ENCODE results near the gene TPCN1. TPM values are rescaled to one million over a fixed set of nuclear protein-coding genes. Genes with fewer than 3 reads are reported as not detected.

The TPCN1 gene
- total RNA-seq, 1 donor from 2014 or later, result 55.6 TPM

- DNase-seq (ENCODE audit: extremely low spot score, unreplicated experiment), result no peak
- no peak overlapping the region for H3K27ac Mint-ChIP-seq
- peaks cover 33% of the 10 kb centered on the region for H3K4me1 Mint-ChIP-seq (ENCODE audit: unreplicated experiment)
- H3K36me3 Mint-ChIP-seq, result peaks cover 20% of the 10 kb centered on the region
- no peak overlapping the region for H3K4me3 Mint-ChIP-seq
- no peaks in the 10 kb centered on the region for H3K27me3 Mint-ChIP-seq
- no peak for TF ChIP-seq CTCF (conservative IDR thresholded peaks at IDR 0.05)
- H3K9me3 Mint-ChIP-seq, result no peaks in the 10 kb centered on the region
Observed at GRCh38 chr12:113190761-113191160, 30.5 kb upstream of the TPCN1 start.

GRCh38 chr12:113191227-113191626 is 30.0 kb upstream of the TPCN1 start:
- no peaks in the 10 kb centered on the region for H3K9me3 Mint-ChIP-seq
- no peaks in the 10 kb centered on the region for H3K27me3 Mint-ChIP-seq
- no peak overlapping the region for H3K27ac Mint-ChIP-seq
- H3K36me3 Mint-ChIP-seq, result peaks cover 20% of the 10 kb centered on the region
- peaks cover 32% of the 10 kb centered on the region for H3K4me1 Mint-ChIP-seq (ENCODE audit: unreplicated experiment)
- H3K4me3 Mint-ChIP-seq, result no peak overlapping the region
- DNase-seq (ENCODE audit: extremely low spot score, unreplicated experiment), result no peak
- no peak for TF ChIP-seq CTCF (conservative IDR thresholded peaks at IDR 0.05)

- peaks cover 10% of the 10 kb centered on the region for H3K36me3 Mint-ChIP-seq
- H3K27ac Mint-ChIP-seq, result no peak overlapping the region
- no peak for TF ChIP-seq CTCF (conservative IDR thresholded peaks at IDR 0.05)
- H3K27me3 Mint-ChIP-seq, result no peaks in the 10 kb centered on the region
- H3K4me3 Mint-ChIP-seq, result no peak overlapping the region
- peaks cover 21% of the 10 kb centered on the region for H3K4me1 Mint-ChIP-seq (ENCODE audit: unreplicated experiment)
- H3K9me3 Mint-ChIP-seq, result no peaks in the 10 kb centered on the region
- no peak for DNase-seq (ENCODE audit: extremely low spot score, unreplicated experiment)
Observed at GRCh38 chr12:113194971-113195391, 26.3 kb upstream of the TPCN1 start.

GRCh38 chr12:113195598-113195997 is 25.7 kb upstream of the TPCN1 start:
- no peaks in the 10 kb centered on the region for H3K27me3 Mint-ChIP-seq
- no peak overlapping the region for H3K4me3 Mint-ChIP-seq
- peaks cover 8% of the 10 kb centered on the region for H3K36me3 Mint-ChIP-seq
- peaks cover 18% of the 10 kb centered on the region for H3K4me1 Mint-ChIP-seq (ENCODE audit: unreplicated experiment)
- H3K9me3 Mint-ChIP-seq, result no peaks in the 10 kb centered on the region
- peak overlapping the region; percentile 83 for H3K27ac Mint-ChIP-seq
- no peak for TF ChIP-seq CTCF (conservative IDR thresholded peaks at IDR 0.05)
- no peak for DNase-seq (ENCODE audit: extremely low spot score, unreplicated experiment)

- no peak for TF ChIP-seq CTCF (conservative IDR thresholded peaks at IDR 0.05)
- Mint-ChIP-seq H3K4me1 (ENCODE audit: unreplicated experiment) (peaks cover 14% of the 10 kb centered on the region), H3K36me3 (peaks cover 5% of the 10 kb centered on the region), H3K4me3 (no peak overlapping the region), H3K27ac (no peak overlapping the region), H3K9me3 (no peaks in the 10 kb centered on the region), H3K27me3 (no peaks in the 10 kb centered on the region)
- no peak for DNase-seq (ENCODE audit: extremely low spot score, unreplicated experiment)
Observed at GRCh38 chr12:113196582-113196981, 24.7 kb upstream of the TPCN1 start.

- Mint-ChIP-seq H3K27ac (no peak overlapping the region), H3K9me3 (no peaks in the 10 kb centered on the region)
- no peak for DNase-seq (ENCODE audit: extremely low spot score, unreplicated experiment)
Observed at GRCh38 chr12:113196990-113197389, 24.3 kb upstream of the TPCN1 start.

More at GRCh38 chr12:113196990-113197389, 24.3 kb upstream of the TPCN1 start:
- Mint-ChIP-seq H3K4me3 (no peak overlapping the region), H3K27me3 (no peaks in the 10 kb centered on the region), H3K4me1 (ENCODE audit: unreplicated experiment) (peaks cover 14% of the 10 kb centered on the region), H3K36me3 (peaks cover 5% of the 10 kb centered on the region)
- peak; percentile 75 for TF ChIP-seq CTCF (conservative IDR thresholded peaks at IDR 0.05)

Measured in type B pancreatic cell (in vitro differentiated cells).